Stimulated activated naive CD8-positive, alpha-beta T cell treated with anti-CD3 and anti-CD28 coated beads, Interleukin-15, Interleukin-2, amounts not matched to agents 100 ng/mL and 50 ng/mL, for 24 hours (primary cell): Measurements from ENCODE around the gene TET1.
A peak's percentile ranks its signal among the peaks of the same experiment; 100 is the strongest.
"Not testable (repeated sequence)": the region's sequence is repeated elsewhere in the genome, so short reads cannot be mapped to it uniquely, and the experiment has no call there.

Experiments used
- H3K27ac Mint-ChIP-seq: one replicate; pipeline ENCODE4 v1.8.0; 2021; ENCODE audit warnings: mild to moderate bottlenecking, mixed read lengths
- H3K27me3 Mint-ChIP-seq: one replicate; pipeline ENCODE4 v1.8.0; 2021; ENCODE audit warnings: mixed read lengths
- H3K36me3 Mint-ChIP-seq: one replicate; pipeline ENCODE4 v1.8.0; 2021; ENCODE audit warnings: low read depth, mixed read lengths
- H3K4me1 Mint-ChIP-seq: one replicate; pipeline ENCODE4 v1.8.0; 2021; ENCODE audit warnings: low read depth, mixed read lengths
- H3K4me3 Mint-ChIP-seq: one replicate; pipeline ENCODE4 v1.8.0; 2021; ENCODE audit warnings: mild to moderate bottlenecking, mixed read lengths
- H3K9me3 Mint-ChIP-seq: one replicate; pipeline ENCODE4 v1.8.0; 2021; ENCODE audit warnings: mixed read lengths

Gene TET1

DNA sequence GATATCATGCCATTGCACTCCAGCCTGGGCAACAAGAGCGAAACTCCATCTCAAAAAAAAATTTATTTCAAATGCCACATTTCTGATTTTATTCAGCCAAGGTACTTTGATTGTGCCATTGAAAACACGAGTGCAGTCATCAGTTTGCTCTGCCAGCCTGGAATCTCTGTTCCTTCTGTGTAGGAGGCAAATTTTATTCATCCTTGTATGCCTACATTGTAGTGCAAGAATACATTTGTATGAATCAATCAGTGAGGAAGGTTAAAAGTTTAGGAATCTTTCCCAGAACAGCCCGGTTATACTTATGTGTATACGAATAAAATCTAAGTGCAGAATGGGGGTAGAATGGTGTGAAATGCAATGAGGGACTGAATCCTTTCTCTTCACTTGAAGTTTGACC lies 886 bp upstream of the TET1 start:
- peaks cover 27% of the 10 kb centered on the region for H3K4me1 Mint-ChIP-seq
- no peak overlapping the region for H3K27ac Mint-ChIP-seq
- no peaks in the 10 kb centered on the region for H3K36me3 Mint-ChIP-seq
- peaks cover 48% of the 10 kb centered on the region for H3K27me3 Mint-ChIP-seq
- H3K4me3 Mint-ChIP-seq: peak overlapping the region; percentile 47
- no peaks in the 10 kb centered on the region for H3K9me3 Mint-ChIP-seq

DNA sequence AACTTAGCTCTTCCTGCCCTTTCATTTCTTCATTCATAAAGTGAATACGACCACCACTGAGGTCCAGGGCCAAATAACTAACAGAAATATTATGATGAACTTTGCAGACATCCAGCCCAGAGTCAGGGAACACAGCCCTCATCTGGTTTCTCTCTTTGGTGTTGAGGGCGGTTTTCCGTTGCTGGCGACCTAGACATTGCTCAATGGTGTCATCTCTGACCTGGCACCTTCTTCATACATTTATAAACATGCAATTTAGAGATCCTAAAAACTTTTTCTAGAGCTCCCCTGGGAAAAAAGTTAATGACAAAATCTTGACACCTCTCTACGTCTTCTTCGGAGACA lies 324 bp upstream of the TET1 start:
- no peaks in the 10 kb centered on the region for H3K36me3 Mint-ChIP-seq
- H3K27me3 Mint-ChIP-seq: peaks cover 54% of the 10 kb centered on the region
- H3K9me3 Mint-ChIP-seq: no peaks in the 10 kb centered on the region
- H3K4me1 Mint-ChIP-seq: peaks cover 27% of the 10 kb centered on the region
- no peak overlapping the region for H3K27ac Mint-ChIP-seq
- H3K4me3 Mint-ChIP-seq: peak overlapping the region; percentile 47

DNA sequence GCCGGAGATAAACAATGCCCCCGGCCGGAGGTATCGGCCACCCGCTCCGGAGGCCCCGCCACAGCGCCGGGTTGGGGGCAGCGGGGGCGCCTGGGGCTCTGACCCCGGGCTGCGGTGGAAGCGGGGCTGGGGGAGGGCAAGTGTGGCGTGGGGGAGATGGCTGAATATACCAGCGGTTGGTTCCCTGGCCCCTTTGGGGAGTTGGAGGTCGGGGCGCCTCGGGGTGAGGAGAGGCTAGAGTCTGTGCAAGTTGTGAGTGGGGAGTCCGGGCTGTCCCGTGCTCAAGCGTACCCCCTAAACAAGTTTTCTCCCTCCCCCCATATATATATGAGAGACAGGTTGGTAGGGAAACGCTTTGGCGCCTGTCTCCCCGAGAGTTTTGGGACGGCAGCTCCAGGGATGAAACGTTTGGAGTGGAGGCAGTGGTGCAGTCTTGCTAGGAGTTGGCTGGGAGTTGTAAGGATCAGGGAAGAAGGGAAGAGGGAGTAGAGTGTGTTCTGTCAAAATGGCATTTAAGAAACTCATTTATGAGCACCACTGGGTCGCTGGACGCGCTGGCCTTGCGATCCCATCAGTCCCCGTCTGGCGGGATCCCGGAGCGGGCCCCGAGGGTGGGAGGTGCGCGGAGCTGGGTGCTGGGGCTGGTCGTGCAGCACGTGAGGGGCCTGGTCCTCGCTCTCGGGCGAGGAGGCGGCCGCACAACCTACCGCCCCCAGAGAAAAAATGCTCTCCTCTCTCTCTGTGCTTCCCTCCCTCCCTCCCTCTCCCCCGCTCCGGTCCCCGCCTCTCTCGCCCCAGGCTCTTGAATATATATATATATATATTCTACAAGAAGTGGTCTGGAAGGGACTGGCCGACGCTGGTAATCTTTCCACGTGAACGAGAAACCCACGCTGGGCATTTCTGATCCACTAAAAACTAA lies 1.1 kb downstream of the TET1 start:
- peaks cover 27% of the 10 kb centered on the region for H3K4me1 Mint-ChIP-seq
- H3K4me3 Mint-ChIP-seq: peak overlapping the region; percentile 83
- H3K27ac Mint-ChIP-seq: no peak overlapping the region
- H3K27me3 Mint-ChIP-seq: peaks cover 63% of the 10 kb centered on the region
- H3K36me3 Mint-ChIP-seq: no peaks in the 10 kb centered on the region
- no peaks in the 10 kb centered on the region for H3K9me3 Mint-ChIP-seq

DNA sequence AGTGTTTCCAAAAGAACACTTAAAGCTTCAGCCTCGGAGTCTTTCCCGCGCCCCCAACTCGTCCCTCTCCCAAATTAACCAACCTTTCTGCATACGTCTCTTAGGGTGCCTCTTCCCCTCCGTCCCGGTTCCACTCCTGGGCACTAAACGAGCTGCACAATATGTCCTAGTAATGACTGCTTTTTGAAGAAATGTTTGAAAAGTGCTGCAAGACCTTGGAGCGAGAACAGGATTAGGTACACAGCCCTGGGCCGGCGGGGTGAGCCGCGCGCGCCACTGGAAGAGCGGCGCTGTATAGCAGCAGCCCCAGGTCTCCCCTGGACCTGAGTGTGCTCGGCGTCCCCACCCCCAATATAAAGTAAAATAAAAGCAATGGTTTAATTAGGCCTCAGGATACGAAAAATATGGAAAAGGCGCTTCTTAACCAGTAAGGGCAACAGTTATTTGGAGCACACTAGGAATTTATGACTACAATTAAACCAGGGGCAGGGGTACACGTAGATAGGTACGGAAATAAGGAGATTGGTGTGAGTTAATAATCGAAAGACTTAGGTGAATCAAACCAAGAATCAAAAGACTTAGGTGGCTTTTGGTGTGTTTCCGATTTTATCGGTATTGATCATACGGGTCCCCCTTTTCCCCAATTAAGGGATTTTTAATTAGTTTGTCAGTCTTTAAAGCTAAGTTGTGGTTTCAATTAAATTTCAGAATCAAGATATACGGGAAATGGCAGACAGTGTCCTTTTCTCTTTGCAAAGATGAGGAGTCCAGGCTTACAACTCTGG lies 1.9 kb downstream of the TET1 start:
- peak overlapping the region; percentile 83 for H3K4me3 Mint-ChIP-seq
- H3K9me3 Mint-ChIP-seq: no peaks in the 10 kb centered on the region
- H3K4me1 Mint-ChIP-seq: peaks cover 27% of the 10 kb centered on the region
- no peaks in the 10 kb centered on the region for H3K36me3 Mint-ChIP-seq
- H3K27me3 Mint-ChIP-seq: peaks cover 70% of the 10 kb centered on the region
- H3K27ac Mint-ChIP-seq: no peak overlapping the region

DNA sequence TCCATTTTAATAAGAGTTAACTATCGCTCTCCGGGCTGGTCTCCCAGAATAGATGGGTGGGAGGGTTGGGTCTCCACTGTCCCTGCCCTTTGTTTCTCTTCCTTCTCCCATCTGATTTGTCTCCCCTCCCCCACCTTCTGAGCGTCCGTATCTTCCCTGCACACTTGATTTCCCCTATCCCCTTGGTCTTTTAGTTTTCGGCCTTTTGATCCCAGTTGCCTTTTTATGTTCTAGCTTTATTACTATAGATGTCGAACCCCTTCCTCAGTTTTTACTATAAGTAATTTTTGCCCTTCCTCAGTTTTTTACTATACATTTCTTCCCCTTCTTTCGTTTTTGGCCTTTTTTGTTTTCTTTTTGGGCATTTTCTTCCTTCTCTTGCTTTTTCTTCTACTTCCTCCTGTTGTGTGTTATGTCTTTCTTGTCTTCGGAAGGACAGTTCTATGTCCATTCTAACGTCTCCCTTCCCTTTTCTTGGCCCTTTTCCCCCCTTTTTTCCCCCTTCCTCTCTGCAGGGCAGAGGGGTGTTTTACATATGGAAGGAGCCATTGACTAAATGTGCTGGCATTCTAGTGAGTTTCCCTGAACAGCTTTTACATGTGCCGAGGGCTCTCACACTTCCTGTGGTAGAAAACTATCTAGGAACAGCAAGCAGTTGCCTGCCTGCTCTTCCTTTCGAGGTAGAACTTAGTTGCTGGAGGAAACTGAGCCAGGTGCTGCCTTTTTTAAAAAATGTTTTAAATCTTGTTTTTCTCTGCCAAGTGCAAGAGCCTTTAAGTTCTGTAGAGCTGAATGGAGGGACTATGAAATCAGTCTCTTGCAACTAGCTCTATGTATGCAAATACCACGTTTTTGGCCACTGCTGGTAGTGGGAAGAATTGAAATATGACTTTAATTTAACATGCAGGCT lies 2.8 kb downstream of the TET1 start:
- Mint-ChIP-seq H3K4me3 (no peak overlapping the region), H3K9me3 (no peaks in the 10 kb centered on the region), H3K4me1 (peaks cover 27% of the 10 kb centered on the region), H3K36me3 (no peaks in the 10 kb centered on the region), H3K27ac (no peak overlapping the region), H3K27me3 (peaks cover 71% of the 10 kb centered on the region)

DNA sequence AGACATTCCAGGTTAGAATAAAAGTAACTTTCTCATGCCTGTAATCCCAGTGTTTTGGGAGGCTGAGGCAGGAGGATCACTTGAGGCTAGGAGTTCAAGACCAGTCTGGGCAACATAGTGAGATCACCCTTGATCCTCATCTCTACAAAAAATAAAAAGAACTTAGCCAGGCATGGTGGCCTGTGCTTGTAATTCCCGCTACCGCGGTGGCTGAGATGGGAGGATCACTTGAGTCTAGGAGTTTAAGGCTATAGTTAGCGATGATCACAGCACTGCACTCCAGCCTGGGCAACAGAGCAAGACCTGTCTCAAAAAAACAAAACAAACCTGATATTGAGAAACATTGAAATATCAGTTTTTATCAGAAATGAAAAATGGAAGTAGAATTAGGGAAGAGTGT lies 4.6 kb downstream of the TET1 start:
- H3K27ac Mint-ChIP-seq: no peak overlapping the region
- no peaks in the 10 kb centered on the region for H3K9me3 Mint-ChIP-seq
- peaks cover 59% of the 10 kb centered on the region for H3K27me3 Mint-ChIP-seq
- no peaks in the 10 kb centered on the region for H3K36me3 Mint-ChIP-seq
- no peak overlapping the region for H3K4me3 Mint-ChIP-seq
- H3K4me1 Mint-ChIP-seq: peaks cover 21% of the 10 kb centered on the region

DNA sequence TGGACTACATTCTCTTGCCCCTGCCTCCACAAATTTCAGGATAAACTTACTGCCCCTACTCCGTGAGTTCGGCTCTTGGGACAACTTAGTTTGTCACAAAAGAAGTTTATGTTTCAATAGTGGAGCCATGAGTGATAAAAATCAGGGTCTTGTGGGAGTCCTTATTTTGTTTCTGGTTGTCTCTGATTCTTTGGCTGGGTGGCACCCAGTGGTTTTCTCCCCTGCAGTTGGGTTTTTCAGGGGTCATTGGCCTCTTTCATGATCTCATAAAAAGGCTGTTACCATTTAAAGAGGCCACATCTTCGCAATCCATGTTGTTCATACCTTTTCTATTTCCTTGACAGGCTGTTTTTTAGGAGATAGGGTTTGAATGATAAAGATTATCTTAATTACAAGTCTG lies 5.5 kb downstream of the TET1 start:
- Mint-ChIP-seq H3K36me3 (no peaks in the 10 kb centered on the region), H3K4me3 (no peak overlapping the region), H3K4me1 (peaks cover 18% of the 10 kb centered on the region), H3K9me3 (no peaks in the 10 kb centered on the region), H3K27ac (no peak overlapping the region), H3K27me3 (peaks cover 56% of the 10 kb centered on the region)

DNA sequence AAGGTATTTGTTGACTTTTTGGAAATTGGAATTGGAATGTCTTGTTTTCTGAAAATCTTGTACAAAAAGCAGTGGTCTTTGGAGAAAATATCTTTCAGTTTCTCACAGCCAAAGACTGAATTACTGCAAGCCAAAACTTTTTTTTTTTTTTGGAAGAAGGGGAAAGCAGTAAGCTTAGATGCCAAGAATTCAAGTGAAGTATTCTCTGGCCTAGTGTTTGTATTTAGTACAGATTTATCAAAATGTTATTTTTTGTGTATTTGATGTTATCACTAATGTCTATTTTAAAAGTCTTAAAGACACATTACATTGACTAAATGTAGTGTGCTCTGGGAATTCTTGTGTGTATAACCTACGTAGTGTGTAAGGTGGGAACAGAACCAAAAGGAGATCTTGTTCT lies 6.2 kb downstream of the TET1 start:
- Mint-ChIP-seq H3K4me1 (peaks cover 14% of the 10 kb centered on the region), H3K27ac (no peak overlapping the region), H3K9me3 (no peaks in the 10 kb centered on the region), H3K27me3 (peaks cover 51% of the 10 kb centered on the region), H3K36me3 (no peaks in the 10 kb centered on the region), H3K4me3 (no peak overlapping the region)

DNA sequence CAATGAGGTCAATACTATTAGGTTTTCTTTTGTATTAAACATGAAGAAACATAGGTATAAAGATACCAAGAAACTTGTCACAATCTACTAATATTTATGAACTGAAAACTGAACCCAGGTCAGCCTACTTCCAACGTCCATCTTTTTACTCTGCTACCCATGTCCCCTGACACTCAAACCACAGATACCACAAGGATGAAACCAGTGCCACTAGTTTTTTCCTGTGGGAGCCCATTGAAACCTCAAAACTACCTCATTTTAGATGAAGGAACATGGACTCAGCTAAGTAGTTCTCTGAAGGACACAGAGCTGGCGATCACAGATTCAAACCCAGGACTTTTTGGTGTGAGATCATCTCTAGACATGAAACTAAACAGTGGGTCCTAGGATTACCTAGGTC lies 6.8 kb downstream of the TET1 start:
- Mint-ChIP-seq H3K4me1 (peaks cover 10% of the 10 kb centered on the region), H3K27ac (no peak overlapping the region), H3K36me3 (no peaks in the 10 kb centered on the region), H3K27me3 (peaks cover 47% of the 10 kb centered on the region), H3K4me3 (no peak overlapping the region), H3K9me3 (no peaks in the 10 kb centered on the region)

DNA sequence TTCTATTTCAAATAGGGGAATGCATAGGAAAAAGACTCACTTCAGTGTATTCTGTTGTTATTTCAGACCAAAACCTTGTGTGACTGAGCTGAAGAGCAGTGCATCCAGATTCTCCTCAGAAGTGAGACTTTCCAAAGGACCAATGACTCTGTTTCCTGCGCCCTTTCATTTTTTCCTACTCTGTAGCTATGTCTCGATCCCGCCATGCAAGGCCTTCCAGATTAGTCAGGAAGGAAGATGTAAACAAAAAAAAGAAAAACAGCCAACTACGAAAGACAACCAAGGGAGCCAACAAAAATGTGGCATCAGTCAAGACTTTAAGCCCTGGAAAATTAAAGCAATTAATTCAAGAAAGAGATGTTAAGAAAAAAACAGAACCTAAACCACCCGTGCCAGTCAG lies 12.0 kb downstream of the TET1 start:
- Mint-ChIP-seq H3K9me3 (no peaks in the 10 kb centered on the region), H3K27ac (no peak overlapping the region), H3K4me1 (peaks cover 4% of the 10 kb centered on the region), H3K36me3 (no peaks in the 10 kb centered on the region), H3K27me3 (peaks cover 7% of the 10 kb centered on the region), H3K4me3 (no peak overlapping the region)

DNA sequence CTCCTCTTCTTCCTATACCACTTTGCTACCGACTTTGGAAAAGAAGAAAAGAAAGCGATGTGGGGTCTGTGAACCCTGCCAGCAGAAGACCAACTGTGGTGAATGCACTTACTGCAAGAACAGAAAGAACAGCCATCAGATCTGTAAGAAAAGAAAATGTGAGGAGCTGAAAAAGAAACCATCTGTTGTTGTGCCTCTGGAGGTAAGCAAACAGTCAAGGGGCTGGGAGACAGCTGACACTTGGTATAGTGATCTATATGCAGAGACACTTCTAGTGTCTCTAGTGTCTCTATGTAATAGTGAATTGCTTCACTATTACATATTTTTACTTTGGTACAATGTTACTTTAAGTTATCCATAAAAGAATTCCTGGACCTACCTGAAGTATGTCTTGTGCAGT lies 13.9 kb downstream of the TET1 start:
- peaks cover 4% of the 10 kb centered on the region for H3K4me1 Mint-ChIP-seq
- no peaks in the 10 kb centered on the region for H3K27me3 Mint-ChIP-seq
- H3K9me3 Mint-ChIP-seq: no peaks in the 10 kb centered on the region
- no peak overlapping the region for H3K27ac Mint-ChIP-seq
- no peaks in the 10 kb centered on the region for H3K36me3 Mint-ChIP-seq
- H3K4me3 Mint-ChIP-seq: no peak overlapping the region

DNA sequence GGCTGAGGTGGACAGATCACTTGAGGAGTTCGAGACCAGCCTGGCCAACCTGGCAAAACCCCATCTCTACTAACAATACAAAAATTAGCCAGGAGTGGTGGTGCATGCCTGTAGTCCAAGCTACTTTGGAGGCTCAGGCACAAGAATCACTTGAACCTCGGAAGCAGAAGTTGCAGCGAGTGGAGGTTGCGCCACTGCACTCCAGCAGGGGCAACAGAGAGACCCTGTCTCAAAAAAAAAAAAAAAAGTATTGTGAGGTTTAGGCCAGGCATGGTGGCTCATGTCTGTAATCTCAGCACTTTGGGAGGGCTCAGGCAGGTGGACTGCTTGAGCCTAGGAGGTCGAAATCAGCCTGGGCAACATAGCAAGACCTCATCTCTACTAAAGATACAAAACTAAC lies 16.0 kb downstream of the TET1 start:
- no peak overlapping the region for H3K4me3 Mint-ChIP-seq
- H3K9me3 Mint-ChIP-seq: no peaks in the 10 kb centered on the region
- peaks cover 4% of the 10 kb centered on the region for H3K4me1 Mint-ChIP-seq
- H3K36me3 Mint-ChIP-seq: no peaks in the 10 kb centered on the region
- H3K27me3 Mint-ChIP-seq: no peaks in the 10 kb centered on the region
- H3K27ac Mint-ChIP-seq: no peak overlapping the region

DNA sequence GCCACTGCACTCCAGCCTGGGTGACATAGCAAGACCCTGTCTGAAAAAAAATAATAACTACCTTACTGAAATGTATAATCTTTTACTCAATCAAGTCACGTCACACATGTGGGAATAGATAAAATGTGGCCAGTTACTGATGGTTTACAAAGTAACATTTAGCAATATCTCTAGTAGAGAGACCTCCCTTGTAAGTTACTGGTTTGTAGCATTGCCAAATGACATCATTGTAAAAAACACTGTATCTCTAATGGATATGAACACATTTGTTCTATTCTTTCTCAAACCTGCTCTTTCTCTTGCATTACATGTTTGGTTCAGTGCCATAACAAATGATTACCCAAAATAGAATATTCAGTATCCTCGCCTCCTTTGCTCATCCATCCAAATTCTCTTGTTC lies 18.8 kb downstream of the TET1 start:
- Mint-ChIP-seq H3K27me3 (no peaks in the 10 kb centered on the region), H3K9me3 (no peaks in the 10 kb centered on the region), H3K4me1 (no peaks in the 10 kb centered on the region), H3K27ac (no peak overlapping the region), H3K36me3 (no peaks in the 10 kb centered on the region), H3K4me3 (no peak overlapping the region)

DNA sequence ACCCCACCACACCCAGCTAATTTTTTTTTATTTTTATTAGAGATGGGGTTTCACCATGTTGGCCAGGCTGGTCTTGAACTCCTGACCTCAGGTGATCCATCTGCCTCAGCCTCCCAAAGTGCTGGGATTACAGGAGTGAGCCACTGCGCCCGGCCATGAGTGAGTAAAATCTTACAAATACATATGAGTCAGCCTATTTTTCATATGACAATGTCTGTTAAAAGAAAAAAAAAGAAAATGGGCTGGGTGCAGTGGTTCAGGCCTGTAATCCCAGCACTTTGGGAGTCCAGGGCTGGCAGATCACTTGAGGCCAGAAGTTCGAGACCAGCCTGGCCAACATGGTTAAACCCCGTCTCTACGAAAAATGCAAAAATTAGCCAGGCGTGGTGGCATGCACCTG lies 24.1 kb downstream of the TET1 start:
- H3K9me3 Mint-ChIP-seq, H3K27me3 Mint-ChIP-seq, H3K36me3 Mint-ChIP-seq, H3K27ac Mint-ChIP-seq, H3K4me1 Mint-ChIP-seq, H3K4me3 Mint-ChIP-seq: not testable (repeated sequence)
